ENCODE measurements around the gene MTHFSD. TPM values are rescaled to one million over a fixed set of nuclear protein-coding genes. Genes with fewer than 3 reads are reported as not detected.

Gene MTHFSD
- total RNA-seq, 2 experiments from 2014 or later = 7.3 to 7.9 TPM

GRCh38 chr16:86492961-86493629 is 61.9 kb downstream of the MTHFSD start:
- H3K27ac ChIP-seq (ENCODE audit: low read depth in 1 of 2, low read length in 2 of 2) = no peak overlapping the region
- no peak overlapping the region for H3K4me3 ChIP-seq (ENCODE audit: low read length)
- no peaks in the 10 kb centered on the region for H3K36me3 ChIP-seq (ENCODE audit: insufficient read depth, low read length)
- H3K27me3 ChIP-seq (ENCODE audit: control insufficient read depth in 1 of 2, insufficient read depth in 2 of 2, low read length in 2 of 2) = peaks cover 34 to 66% of the 10 kb centered on the region in 2 experiments
- ATAC-seq (ENCODE audit: poor library complexity) = no peak
- peaks cover 0 to 11% of the 10 kb centered on the region in 2 experiments for H3K9me3 ChIP-seq (ENCODE audit: control insufficient read depth in 1 of 2, insufficient read depth in 1 of 2, low read length in 2 of 2)
- Mint-ChIP-seq H3K4me3 (no peak overlapping the region), H3K36me3 (ENCODE audit: low read depth) (no peaks in the 10 kb centered on the region), H3K27ac (no peak overlapping the region), H3K9me3 (no peaks in the 10 kb centered on the region), H3K4me1 (ENCODE audit: low read depth) (no peaks in the 10 kb centered on the region), H3K27me3 (peaks cover 87% of the 10 kb centered on the region)
- ChIA-PET POLR2A (no interaction called here), CTCF (no interaction called here)
- intact Hi-C loops (cut with DNase I, micrococcal nuclease) = no loop called here
- DNase-seq = no peak
- no peak for TF ChIP-seq CTCF (IDR thresholded peaks at IDR 0.05)
- no peaks in the 10 kb centered on the region for H3K4me1 ChIP-seq (ENCODE audit: insufficient read depth, low read length)

- DNase-seq (no peak), ATAC-seq (ENCODE audit: poor library complexity) (no peak)
- CTCF ChIA-PET = no interaction called here
- Mint-ChIP-seq H3K4me1 (ENCODE audit: low read depth) (no peaks in the 10 kb centered on the region), H3K27me3 (peaks cover 88% of the 10 kb centered on the region), H3K4me3 (no peak overlapping the region), H3K27ac (no peak overlapping the region), H3K9me3 (no peaks in the 10 kb centered on the region), H3K36me3 (ENCODE audit: low read depth) (no peaks in the 10 kb centered on the region)
- H3K4me3 ChIP-seq (ENCODE audit: low read length) = no peak overlapping the region
- intact Hi-C loops (cut with DNase I, micrococcal nuclease) = no loop called here
- POLR2A ChIA-PET = no interaction called here
- TF ChIP-seq CTCF (IDR thresholded peaks at IDR 0.05) = no peak
- no peaks in the 10 kb centered on the region for H3K4me1 ChIP-seq (ENCODE audit: insufficient read depth, low read length)
- peaks cover 34 to 64% of the 10 kb centered on the region in 2 experiments for H3K27me3 ChIP-seq (ENCODE audit: control insufficient read depth in 1 of 2, insufficient read depth in 2 of 2, low read length in 2 of 2)
- no peak overlapping the region for H3K27ac ChIP-seq (ENCODE audit: low read depth in 1 of 2, low read length in 2 of 2)
- peaks cover 0 to 11% of the 10 kb centered on the region in 2 experiments for H3K9me3 ChIP-seq (ENCODE audit: control insufficient read depth in 1 of 2, insufficient read depth in 1 of 2, low read length in 2 of 2)
- H3K36me3 ChIP-seq (ENCODE audit: insufficient read depth, low read length) = no peaks in the 10 kb centered on the region
Measured at GRCh38 chr16:86492267-86492960, 62.6 kb downstream of the MTHFSD start.

GRCh38 chr16:86491640-86492023 is 63.4 kb downstream of the MTHFSD start:
- ChIA-PET POLR2A (no interaction called here), CTCF (no interaction called here)
- Mint-ChIP-seq H3K4me3 (no peak overlapping the region), H3K27ac (no peak overlapping the region), H3K27me3 (peaks cover 88% of the 10 kb centered on the region), H3K9me3 (no peaks in the 10 kb centered on the region), H3K36me3 (ENCODE audit: low read depth) (no peaks in the 10 kb centered on the region), H3K4me1 (ENCODE audit: low read depth) (no peaks in the 10 kb centered on the region)
- peaks cover 0 to 11% of the 10 kb centered on the region in 2 experiments for H3K9me3 ChIP-seq (ENCODE audit: control insufficient read depth in 1 of 2, insufficient read depth in 1 of 2, low read length in 2 of 2)
- ATAC-seq (ENCODE audit: poor library complexity) (no peak), DNase-seq (no peak)
- intact Hi-C loops (cut with DNase I, micrococcal nuclease) = no loop called here
- H3K36me3 ChIP-seq (ENCODE audit: insufficient read depth, low read length) = no peaks in the 10 kb centered on the region
- H3K27ac ChIP-seq (ENCODE audit: low read depth in 1 of 2, low read length in 2 of 2) = no peak overlapping the region
- TF ChIP-seq CTCF (IDR thresholded peaks at IDR 0.05) = no peak
- H3K4me3 ChIP-seq (ENCODE audit: low read length) = no peak overlapping the region
- no peaks in the 10 kb centered on the region for H3K4me1 ChIP-seq (ENCODE audit: insufficient read depth, low read length)
- peaks cover 29 to 61% of the 10 kb centered on the region in 2 experiments for H3K27me3 ChIP-seq (ENCODE audit: control insufficient read depth in 1 of 2, insufficient read depth in 2 of 2, low read length in 2 of 2)
